Activated CD4-positive, alpha-beta T cell treated with anti-CD3 and anti-CD28 coated beads, Interleukin-2, amount 50 U/mL, for 4 hours (primary cell): ENCODE results near the gene NBL1.
"Not testable (repeated sequence)": the region's sequence is repeated elsewhere in the genome, so short reads cannot be mapped to it uniquely, and the experiment has no call there.

Source experiments
- DNase-seq, 2 experiments: peaks; one replicate each; pipeline ENCODE4 v3.0.0-alpha.2; 2020

NBL1 gene

DNA sequence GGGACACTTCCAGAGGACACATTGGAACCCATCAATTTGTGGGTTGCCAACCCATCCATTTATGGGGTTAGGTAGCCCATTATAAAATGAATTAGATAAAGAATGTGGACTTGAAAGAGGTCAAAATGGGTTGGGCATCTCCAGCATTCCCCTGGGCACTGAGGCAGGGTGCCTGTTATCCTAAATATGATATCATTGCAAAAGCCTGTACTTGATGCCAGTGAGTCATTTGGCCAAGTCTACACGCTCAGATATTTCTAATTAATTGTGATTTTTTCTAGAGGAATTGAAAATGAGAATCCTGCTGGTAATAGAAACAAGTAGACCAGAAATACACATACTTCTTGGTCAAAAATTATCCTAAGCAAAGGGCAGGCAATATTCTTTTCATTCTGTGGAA is 21.9 kb upstream of the NBL1 start:
- no peak for DNase-seq

DNA sequence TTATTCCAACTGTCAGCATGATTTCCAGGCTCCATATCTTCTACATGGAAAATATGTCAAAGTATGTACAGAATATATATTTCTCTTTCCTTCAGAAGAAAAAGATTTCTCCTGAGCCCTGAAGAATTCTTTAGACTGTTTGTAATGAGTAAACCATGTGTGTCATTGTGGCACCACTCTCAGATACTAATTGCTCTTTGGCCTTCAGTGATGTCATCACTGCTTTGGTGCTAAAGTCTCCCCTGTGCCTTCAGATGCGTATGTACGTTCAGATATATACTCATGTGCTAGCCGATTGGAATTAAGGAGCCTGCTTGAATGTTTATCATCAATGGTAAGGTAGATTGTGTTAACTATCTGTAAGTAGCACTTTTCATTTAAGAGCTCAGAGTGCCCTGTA is 20.6 kb upstream of the NBL1 start:
- DNase-seq = no peak

DNA sequence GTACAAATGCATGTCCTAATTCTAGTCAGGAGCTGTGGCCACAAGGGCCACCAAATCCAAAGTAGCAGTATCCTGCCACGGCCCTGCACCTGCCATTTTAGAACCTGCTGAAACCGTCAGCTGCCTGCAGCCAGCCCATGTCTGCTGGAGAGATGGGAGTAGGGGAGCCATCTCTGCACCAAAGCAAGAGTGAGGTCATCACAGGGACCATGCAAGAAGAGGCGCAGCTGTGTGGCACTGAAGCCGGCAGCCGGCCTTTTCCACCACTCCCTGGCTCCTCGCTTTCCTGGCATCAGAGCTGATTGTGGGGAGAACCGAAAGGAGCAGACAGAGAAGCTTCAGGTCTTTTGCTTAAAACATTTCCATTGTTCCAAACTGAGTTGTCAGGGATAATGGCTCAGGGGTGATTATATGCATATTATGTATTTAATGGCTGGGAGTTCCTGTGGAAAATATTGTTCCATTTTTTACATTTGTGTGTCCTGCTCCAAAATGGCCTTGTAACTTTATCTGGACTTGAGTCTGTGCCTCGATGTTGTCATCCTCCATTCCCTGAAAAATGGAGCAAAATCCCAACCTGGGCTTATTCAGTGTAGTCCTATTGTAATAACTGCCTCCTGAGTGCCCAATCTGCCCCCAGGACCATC is 18.7 kb upstream of the NBL1 start:
- no peak for DNase-seq

DNA sequence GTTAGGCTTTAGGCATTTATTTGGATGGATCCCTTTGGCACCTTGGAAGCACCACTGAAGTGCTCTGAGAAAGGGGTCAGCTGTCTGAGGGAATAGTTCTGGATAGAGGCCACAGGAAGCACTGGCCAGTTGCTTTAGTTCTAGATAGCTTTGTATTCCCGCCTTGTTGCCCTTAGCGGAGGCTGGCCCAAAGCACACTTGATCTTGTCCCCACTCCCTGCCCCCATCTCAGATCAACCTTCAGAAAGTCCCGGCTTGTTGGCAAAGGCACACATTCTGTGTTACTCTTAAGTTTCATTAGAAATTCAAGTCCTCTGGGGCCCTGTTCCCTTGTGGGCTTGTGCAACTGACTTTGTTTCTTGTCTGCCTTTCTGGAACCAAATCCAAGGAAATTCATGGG is 15.2 kb upstream of the NBL1 start:
- DNase-seq = no peak

DNA sequence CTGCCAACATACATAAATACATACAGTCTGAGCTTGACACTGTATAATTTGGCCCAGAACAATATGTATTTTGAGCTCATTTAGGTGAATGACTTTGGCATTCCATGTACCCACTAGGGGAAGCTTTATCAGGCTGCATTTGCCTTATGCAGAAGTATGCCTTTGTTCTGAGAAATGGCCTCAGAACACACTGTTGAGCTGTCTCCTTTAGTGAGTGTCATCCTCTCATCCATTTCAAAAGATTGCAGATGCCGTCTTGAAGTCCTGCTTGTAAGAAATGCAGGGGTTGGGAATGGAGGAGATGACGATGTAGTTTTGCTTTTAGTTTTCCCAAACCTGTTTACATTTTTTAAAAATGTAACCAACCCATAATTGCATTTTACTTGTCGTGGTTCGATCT is 14.8 kb upstream of the NBL1 start:
- DNase-seq = no peak

DNA sequence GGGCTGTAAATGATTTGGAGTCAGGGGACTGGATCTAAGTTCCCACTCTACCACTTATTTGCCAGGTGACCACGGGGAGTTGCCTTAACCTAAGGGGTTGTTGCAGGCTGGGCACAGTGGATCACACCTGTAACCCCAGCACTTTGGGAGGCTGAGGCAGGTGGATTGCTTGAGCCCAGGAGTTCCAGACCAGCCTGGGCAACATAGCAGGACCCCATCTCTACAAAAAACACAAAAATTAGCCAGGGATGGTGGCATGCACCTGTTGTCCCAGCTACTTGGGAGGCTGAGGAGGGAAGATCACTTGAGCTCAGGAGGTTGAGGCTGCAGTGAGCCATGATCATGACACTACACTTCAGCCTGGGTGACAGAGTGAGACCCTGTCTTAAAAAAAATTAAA is 13.9 kb upstream of the NBL1 start:
- DNase-seq = not testable (repeated sequence)

DNA sequence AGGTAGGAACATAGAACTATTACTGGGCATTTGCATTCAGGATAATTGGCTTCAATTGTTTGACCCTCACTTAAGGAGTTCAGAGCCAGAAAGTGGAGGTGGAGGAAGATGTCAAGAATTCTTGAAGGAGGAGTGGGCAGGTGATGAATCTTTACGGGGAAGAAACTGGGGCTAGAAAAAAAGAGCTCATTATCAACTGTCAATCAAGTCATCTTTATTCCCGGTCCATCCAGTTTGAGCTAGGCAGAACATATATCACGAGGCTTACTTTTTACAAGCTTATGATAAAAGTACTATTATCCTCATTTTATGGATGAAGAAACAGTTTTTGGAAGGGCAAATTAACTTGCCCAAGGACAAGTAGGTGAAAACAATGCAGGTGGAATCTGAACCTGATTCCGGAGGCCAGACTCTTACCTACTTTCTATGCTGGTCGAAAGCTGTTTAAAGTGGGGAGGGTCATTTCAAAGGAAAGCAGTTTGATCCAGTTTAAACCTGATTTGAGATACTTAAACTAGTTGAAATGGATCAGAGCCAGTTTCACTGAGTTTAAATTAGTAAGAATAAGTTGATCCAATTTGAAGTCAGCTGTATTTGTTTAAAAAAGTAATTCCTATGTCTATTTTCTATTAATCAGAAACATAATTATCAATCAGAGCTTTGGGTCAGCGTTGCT is 13.3 kb upstream of the NBL1 start:
- no peak for DNase-seq

DNA sequence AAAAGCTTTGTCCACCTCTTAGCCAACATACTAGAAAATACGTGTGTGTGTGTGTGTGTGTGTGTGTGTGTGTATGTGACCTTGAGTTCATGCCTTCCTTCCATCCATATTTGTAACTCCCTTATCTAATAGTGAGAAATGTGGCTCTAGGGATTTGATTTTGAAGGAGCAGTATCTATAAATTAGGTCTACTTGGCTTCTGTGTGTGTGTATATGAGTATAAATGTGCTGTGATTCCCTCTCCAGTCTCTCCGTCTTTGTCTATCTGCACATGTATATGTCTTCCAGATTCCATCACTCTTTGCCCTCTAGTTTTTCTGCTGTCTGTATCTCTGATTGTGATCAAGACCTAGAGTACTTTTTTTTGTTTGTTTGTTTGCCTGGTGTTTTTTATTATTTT is 11.9 kb upstream of the NBL1 start:
- no peak for DNase-seq

DNA sequence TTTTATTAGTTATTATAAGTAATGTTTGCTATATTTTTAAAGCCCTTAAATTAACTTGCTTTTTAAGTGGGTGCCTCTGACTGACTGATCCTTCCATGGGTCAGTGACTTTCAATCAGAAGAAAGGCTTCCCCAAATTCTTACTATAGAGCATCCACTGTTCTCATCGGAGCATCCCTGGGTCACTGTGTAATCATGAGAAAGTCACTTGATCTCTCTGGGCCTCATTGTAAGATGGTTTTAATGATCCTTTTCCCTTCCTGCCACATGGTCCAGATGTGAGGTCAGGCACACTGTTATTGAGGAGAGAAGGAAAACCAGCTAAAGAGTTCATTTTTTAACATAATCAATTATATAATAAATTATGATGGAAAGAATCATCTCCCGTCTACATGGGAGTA is 11.0 kb upstream of the NBL1 start:
- DNase-seq = no peak

DNA sequence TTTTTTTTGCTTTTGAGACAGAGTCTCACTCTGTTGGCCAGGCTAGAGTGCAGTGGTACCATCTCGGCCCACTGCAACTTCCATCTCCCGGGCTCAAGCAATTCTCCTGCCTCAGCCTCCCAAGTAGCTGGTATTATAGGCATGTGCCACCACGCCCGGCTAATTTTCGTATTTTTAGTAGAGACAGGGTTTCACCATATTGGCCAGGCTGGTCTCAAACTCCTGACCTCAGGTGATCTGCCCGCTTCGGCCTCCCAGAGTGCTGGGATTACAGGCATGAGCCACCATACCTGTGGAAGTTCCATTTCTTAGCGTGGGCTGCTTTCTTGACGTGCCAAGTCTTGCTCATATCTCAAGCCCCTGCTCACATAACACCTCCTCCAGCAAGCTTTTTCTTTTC is 9.0 kb upstream of the NBL1 start:
- DNase-seq = not testable (repeated sequence)

DNA sequence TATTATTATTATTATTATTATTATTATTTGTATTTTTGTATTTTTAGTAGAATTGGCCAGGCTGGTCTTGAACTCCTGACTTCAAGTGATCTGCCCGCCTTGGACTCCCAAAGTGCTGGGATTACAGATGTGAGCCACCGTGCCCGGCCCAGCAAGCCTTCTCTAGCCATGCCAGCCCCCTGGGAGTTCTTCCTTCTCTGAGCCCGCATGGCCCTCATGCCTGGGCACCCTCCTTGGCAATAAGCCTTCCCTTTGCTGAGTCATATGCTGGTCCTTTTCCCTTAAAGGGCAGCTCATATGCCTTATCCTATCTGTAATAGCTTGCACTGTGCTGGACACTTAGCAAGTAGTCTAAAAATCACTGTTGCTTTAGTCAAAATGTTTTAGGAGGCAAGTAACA is 8.5 kb upstream of the NBL1 start:
- no peak for DNase-seq

DNA sequence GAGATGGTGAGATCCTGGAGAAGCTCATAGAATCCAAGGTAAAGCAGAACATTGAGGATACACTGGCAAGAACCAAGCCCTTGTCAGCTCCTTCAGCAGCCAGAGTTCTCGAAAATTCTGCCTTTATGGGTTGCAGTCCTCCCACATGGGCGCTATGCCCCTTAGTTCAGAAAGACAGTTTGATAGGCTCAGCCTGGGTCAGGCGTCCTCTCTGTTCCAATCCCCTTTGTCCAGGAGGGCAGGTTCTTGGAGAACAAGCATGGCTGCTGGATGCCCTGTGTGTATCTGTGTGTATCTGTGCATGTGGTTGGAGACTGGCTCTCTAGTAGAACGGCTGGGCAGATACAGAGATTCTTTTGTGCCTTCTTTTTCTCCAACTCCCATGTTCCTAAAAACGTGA is 8.0 kb upstream of the NBL1 start:
- no peak for DNase-seq

DNA sequence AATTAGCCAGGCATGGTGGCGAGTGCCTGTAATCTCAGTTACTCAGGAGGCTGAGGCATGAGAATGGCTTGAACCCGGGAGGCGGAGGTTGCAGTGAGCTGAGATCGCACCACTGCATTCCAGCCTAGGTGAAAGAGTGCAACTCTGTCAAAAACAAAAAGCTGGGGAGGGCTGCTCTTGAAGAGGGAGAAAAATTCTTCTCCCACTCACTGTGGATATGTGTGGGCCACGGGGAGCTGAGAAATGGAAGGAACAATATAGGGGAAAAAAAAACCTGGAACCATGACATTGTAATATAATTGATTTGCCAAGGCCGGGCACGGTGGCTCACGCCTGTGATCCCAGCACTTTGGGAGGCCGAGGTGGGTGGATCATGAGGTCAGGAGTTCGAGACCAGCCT is 7.4 kb upstream of the NBL1 start:
- not testable (repeated sequence) for DNase-seq

DNA sequence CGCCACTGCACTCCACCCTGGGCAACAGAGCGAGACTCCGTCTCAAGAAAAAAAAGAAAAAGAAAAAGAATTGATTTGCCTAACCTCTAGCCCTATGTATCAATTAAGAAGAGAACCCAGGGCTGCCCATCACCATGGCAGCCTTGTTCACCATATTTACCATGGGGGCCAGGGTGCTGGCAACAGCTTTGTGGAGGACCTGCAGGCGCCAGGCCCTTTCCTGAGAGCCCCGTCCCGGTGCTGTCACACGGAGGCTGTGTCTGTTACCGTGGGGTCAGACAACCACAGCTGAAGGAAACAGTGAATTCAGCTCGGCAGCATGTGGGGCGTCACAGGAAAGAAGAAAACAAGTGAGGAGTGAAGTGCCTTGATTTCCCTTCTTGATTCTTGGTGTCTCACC is 6.5 kb upstream of the NBL1 start:
- DNase-seq = no peak

DNA sequence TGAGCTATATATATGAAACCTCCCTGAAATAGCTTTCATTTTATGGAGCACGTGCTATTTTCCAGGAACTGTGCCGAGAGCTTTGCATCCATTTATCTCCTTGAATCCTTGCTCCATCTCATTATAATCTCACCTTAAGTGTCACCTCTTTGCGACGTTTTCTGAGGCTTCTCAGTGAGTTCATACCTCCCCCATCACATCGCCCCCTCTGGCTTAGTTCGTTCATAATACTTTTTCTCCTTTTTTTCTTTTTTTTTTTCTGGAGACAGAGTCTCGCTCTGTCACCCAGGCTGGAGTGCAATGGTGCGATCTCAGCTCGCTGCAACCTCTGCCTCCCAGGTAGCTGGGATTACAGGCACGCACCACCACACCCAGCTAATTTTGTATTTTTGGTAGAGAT is 4.9 kb upstream of the NBL1 start:
- DNase-seq = not testable (repeated sequence)

DNA sequence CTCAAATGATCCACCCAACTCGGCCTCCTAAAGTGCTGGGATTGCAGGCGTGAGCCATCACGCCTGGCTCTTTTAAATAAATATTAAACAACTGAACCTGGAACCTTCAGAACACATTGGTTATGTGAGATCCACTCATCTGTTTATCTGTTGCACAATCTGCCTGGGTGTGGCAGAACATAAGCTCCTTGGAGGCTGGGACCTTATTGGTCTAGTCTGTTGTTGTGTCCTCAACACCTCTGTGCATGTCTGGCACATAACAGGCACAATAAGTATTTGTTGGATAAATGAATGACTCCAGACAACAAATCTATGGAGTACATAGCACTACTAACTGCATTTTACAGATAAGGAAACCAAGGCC is 4.1 kb upstream of the NBL1 start:
- DNase-seq = no peak

DNA sequence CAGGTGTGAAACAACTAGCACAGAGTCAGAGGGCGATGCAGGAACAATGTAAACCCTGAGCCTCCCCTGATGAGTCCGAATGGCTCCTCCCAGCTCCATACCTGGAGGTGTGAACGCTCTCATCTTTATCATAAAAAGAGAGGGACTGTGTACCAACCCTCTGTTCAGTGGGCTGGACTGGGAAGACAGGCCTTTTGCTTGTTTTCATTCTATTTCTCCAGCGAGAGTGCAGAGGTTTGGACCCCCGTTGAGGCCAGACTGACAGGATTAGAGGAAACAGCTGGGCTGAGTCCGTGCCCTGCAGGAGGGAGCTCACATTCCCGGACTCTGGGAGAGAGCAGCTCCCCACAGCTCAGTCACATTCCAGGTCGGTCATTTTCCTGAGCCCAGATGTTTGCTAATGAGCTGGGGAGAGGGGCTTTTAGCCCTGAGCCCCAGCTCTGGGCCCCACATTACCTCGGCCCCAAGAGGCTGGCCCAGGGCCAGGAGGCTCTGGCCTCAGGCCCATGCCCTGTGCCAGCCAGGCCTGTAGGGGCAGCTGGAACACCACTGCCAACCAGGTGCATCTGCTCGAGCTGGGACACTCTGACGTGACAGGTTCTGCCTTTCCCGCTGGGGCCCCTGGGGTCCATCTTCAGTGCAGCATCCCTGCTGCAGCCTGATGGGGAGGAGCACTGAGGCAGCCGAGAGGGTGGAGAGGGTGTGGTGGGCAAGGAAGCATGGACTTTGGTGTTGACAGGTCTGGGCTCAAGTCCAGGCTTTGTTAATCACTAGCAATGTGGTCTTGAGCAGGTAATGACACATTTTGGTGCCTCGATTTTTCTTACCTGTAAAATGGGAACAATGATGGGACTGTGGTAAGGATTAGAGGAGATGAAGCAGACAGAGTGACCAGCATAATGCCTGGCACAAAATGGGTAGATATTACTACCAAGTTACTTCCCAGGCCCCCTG is 3.5 kb upstream of the NBL1 start:
- DNase-seq = no peak

DNA sequence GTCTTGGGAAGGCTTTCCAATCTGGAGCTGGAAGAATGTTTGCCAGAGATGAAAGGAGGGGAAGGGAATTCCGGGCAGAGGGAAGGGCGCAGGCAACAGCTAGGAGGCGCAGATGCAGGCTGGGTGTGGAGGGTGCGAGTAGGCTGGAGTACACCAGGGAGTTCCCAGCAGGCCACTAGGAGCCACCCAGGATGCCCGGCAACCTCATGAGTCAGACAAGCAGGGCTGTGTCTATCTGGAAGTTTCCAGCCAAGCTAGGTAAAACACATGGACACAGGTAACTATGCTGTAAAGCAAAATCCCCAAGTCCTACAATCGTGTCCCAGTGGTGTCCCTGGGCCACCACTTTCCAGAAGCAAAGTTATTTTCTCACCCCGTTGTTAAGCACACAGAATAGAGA is 990 bp upstream of the NBL1 start:
- no peak for DNase-seq

DNA sequence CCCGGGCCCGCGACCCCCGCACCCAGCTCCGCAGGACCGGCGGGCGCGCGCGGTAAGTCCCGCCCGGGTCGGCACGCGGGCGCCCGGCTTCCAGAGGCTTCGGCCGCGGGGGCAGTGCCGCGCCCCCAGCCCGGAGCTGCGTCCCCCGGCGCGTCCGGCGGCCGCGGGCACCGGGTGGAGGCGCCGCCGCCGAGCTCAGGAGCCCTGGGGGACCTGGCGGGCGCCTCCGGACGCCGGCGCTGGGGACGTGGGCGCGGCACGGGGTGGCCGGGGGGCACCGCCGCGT is 227 bp downstream of the NBL1 start:
- DNase-seq = no peak

DNA sequence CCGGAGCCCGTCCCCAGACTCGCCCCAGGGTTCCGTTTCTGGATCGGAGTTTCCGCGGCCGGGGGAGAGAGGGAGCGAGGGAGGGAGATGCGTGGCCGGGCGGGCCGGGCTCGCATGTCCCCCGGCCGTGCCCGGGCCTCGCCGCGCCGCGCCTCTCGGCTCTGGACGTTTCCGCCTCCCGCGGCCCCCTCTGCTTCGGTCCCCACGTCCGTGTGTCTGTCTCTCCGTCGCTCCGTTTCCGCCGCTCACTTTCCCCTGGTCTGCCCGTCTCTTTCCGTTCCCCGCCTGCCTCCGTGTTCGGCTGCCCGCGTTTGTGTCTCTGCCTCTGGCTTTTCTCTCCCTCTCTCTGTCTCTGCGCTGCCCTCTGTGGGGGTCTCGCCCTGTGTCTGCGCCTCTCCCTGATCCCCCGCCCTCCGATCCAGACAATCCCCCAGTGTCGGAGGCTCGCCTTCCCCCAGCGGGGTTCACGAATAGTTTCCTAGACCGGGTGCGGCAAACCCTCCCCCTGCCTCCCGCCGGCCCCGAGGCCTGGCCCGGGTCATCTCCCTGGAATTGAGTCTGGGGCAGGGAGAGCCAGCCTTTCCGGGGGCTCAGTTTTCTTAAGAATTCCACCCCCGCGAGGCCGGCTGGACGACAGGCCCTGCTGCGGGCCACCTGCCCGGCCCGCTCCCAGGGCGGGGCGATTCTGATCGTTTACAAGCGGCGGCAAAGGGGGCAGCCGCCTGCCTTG is 735 bp downstream of the NBL1 start:
- peak; percentile 36 to 45 for DNase-seq

DNA sequence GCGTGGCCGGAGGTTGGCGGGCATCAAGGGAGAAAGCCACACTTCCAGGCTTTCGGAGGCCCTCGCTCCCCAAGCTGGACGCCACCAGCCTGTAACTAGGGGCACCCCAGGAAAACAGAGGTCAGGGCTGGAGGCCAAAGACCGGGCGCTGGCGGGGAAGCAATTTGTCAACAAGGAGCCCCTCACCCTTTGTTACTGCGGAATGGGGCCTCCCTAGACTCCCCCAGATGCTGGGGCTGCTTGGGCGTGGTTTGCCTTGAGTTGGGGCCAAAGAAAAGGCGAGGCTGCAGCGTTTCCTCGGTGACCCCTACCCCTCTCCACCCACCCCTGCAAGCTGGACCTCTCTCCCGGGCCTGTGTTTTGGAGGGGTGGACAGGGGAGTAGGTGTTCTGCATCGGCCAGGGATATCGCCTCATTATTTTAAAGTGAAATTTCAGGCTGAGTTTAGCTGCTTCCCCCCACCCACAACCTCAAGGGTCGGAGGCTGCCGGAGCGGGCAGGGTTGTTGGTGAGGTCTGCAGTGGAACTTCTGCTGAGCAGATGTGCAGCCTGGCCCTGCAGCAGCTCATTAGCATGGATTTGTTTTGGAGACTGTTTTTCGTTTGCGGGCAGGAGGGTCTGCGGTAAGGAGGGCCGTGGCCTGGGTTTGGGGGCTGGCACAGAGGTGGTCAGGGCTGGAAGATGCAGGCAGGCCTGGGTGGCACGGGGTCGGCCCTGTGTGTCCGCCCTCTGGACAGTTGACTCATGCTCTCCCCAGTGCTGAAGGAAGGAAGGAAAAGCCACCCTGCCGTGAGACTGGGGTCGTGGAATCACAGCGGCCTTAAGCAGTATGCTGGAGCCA is 1.5 kb downstream of the NBL1 start:
- DNase-seq = no peak
